HL-60/S4 treated with retinoic acid at 250 ng/mL for 4 days and 3 days (cell line): ENCODE results near the gene PKP2.

Experiments
- in situ Hi-C: fragments of 300-500 bp; cut with MboI; formaldehyde crosslinking; loops from 2 replicates; pipeline ENCODE4 v1.7.0; 2022; ENCODE audit warnings: low sequenced_read_pairs

Gene PKP2

DNA sequence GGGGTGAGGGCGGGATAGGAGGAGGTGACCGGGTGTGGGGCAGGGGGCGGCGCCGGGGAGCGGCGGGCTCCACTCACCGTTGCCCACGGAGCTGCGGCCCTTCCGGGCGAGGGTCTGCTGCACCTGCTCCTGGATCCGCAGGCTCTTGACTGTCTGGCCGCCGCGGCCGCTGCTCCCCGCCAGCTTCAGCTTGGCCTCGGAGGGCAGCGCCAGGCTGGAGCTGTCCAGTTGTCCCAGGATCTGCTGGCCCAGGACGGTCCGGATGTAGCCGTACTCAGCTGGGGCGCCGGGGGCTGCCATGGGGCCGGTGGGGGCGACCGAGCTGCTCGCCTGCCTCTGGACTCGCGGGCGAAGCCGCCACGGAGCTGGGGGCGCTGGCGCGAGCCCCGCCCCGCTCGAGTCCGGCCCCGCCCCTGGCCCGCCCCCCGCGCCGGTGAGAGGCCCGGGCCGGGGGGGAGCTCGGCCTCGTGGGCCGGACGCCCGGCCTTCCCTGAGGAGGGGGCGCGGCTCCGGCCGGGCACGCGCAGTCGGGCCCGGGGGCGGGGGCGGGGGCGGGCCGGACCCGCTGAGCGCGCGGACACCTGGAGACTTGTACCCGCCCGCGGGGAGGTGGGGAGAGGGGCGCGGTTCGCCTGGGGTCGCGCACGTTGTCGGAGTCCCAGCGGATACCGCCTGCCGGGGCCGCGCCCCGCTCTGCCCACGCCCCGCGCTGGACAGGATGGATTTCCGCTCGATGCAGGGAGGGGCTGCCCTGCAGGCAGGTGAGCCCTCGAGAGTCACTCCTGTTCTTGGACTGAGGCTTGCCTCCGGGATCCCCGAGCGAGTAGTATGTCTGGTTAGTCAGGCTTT, at the start of gene PKP2:
PKP2 (minus strand) TSS at position 346 of the 849 bp plus-strand sequence; CDS start at position 300, 46 bp downstream.
- in situ Hi-C loops, result no loop called here

- in situ Hi-C loops, result no loop called here
Measured at GRCh38 chr12:32944195-32944594, 47.6 kb upstream of the PKP2 start.

DNA sequence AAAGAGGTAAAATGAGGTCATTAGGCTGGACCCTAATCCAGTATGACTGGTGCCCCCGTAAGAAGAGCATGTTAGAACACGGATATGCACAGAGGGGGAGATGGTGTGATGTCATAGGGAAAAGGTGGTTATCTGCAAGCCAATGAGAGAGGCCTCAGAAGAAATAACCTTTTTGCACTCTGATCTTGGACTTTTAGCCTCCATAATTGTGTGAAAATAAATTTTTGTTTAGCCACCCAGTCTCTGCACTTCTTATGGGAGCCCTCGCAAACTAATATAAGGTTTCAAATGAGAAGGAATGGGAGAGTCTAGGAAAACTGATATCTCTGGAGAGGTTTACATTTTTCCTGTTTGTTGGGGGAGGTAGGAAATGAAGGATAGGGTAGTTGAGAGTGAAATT, 43.2 kb upstream of the PKP2 start:
- in situ Hi-C loops, result no loop called here

- in situ Hi-C loops, result no loop called here
Measured at GRCh38 chr12:32926963-32927362, 30.4 kb upstream of the PKP2 start.

DNA sequence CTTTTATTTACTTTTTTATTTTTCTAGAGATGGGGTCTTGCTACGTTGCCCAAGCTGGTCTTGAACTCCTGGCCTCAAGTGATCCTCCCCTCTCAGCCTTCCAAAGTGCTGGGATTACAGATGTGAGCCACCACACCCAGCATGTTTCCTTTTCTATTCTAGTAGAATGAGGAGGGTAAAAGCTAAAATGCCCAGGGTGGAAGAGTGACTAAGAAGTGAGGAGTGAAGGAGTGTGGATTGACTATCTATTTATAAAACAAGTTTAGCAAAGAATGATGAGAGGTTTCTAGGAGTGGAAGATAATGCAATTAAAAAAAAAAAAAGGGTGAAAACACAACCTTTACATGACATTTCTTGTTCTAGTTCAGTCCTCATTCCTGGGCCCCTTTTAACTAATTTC, 29.8 kb upstream of the PKP2 start:
- in situ Hi-C loops, result no loop called here

DNA sequence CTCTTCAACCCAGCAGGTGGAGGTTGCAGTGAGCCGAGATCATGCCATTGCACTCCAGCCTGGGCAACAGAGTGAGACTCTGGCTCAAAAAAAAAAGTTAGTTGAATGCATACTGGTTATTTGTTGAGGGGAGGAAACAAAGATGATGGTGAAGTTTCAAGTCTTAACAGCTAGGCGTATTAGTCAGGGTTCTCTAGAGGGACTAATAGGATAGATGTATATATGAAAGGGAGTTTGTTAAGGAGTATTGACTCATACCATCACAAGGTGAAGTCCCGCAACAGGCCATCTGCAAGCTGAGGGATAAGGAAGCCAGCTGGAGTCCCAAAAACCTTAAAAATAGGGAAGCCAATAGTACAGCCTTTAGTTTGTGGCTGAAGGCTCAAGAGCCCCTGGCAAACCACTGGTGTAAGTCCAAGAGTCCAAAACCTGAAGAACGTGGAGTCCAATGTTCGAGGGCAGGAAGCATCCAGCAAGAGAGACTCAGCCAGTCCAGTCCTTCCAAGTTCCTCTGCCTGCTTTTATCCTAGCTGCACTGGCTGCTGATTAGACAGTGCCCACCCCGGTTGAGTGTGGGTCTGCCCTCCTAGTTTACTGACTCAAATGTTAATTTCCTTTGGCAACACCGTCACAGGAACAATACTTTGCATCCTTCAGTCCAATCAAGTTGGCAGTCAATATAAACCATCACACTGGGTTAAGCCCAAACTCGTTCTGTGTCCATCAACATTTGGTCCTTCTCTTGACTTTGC, 26.1 kb upstream of the PKP2 start:
- in situ Hi-C loops, result no loop called here

DNA sequence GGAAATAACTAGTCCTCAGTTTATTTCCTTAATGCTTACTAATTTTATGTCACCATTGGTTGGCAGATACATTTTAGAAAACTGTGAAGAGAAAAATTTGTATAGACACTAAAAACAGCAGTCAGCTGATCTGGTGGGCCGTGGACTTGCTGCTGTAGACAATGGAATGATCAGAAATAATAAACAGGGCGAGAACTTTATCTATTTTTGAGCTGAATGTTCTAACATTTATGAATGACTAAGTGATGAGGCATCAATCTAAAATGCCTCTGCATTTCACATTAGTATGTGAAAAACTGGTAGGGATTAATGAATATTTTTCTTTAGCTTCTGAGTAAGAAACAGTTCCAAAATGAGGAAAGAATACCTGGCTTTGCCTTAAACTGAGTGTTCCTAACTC, 24.8 kb upstream of the PKP2 start:
- in situ Hi-C loops, result no loop called here

GRCh38 chr12:32920506-32921085, 24.0 kb upstream of the PKP2 start:
- in situ Hi-C loops, result no loop called here

DNA sequence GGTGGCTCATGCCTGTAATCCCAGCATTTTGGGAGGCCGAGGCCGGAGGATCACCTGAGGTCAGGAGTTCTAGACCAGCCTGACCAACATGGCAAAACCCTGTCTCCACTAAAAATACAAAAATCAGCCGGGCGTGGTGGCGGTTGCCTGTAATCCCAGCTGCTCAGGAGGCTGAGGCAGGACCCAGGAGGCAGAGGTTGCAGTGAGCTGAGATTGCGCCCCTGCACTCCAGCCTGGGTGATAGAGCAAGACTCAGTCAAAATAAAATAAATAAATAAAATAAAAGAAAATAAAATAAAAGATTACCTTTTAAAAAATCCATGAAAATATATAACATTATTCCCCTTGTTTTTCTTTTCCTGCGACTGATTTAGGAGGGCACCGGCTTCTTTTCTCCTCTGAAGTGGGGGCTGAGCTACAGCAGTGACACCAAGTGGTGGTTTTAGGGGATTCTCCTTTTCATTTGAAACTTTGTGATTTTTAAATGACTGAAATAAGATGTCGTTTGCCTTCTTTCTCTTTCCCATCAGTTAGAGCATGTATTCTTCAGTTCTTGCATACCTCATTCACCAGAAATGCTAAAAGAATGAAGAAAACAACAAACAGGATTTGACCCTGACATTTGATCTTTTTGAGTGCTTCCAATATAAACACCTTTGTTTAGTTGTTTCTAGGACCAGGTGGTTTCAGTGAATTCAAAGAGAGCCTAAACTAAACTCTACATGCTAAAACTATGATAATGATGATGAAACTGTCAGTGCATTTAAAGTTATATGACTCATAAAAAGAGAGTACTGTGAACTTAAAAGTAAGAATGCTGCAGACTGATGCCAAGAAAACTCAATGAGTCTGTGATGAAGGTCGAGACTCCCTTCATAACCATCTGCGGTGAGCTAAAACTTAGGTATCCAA, 22.6 kb upstream of the PKP2 start:
- in situ Hi-C loops, result no loop called here

GRCh38 chr12:32917094-32917611, 20.6 kb upstream of the PKP2 start:
- in situ Hi-C loops, result no loop called here

GRCh38 chr12:32907898-32908476, 11.4 kb upstream of the PKP2 start:
- in situ Hi-C loops, result no loop called here

- in situ Hi-C loops, result no loop called here
Measured at GRCh38 chr12:32907166-32907565, 10.6 kb upstream of the PKP2 start.

- in situ Hi-C loops, result no loop called here
Measured at GRCh38 chr12:32906399-32907165, 10.0 kb upstream of the PKP2 start.

DNA sequence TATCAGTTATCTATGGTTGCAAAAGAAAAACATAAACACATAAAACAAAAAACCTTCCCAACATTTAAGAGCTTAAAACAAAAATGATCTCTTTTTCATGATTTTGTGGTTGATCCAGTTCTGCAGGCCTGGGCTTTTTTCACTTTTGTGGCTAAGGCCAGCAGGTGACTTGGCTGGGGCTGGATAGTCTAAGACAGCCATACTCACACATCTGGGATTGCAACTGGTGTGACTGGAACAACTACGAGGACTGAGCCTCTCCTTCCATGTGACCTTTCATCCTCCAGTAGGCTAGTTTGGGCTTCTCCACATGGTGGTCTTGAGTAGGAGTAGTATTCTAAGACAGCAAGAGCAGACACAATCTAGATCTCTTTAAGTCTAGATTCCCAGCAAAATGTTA, 7.2 kb upstream of the PKP2 start:
- in situ Hi-C loops, result no loop called here

DNA sequence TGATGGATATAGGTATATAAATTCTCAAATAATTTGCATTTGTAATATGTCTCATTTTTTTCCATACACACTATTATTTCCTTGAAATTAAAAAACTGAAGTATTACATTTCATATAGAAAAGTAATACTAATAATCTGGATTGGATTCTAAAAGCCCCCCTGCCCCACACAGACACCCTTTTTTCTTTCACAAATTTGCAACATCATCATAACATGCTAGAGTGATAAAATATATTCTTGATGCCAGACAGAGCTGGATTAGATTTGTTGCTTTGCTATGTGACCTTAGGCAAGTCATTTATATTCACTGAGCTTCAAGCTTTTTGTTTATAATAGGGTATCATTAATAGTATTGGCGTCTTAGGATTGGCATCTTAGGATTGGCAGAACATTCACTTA, 6.7 kb upstream of the PKP2 start:
- in situ Hi-C loops, result no loop called here

DNA sequence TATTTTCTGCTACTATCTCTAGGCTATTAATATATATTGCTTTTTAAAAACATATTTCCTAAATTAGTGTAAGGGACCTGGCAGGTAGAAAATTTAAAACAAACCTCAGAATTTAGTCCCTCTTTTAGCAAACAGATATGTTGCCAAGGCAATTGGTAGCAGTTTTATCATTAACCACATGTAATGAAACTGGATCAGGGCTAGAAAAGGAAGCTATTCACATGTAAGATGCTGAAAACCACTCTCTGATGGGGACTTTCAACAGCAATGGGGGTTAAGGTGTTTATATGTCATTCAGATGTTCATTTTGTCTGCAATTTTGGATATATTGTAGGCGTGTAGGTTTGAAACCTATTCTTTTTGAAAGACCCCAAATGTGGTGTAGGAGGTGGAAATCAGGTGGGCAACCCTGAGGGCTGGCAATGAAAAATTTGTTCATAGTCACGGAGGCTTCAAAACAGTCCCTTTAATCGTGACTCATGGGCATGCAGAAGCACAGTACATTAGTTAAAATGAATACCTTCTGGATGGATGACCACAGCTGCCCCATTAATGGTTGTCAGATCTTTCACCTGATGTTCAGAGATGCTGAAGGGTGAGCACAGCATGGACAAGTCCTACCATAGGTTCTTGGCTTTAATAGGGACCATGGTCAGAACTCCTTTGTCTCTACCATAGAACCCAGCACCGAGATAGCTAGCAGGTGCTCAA, 5.9 kb upstream of the PKP2 start:
- in situ Hi-C loops, result no loop called here

- in situ Hi-C loops, result no loop called here
Measured at GRCh38 chr12:32901553-32901952, 5.0 kb upstream of the PKP2 start.

GRCh38 chr12:32897687-32898573, 1.4 kb upstream of the PKP2 start:
- in situ Hi-C loops, result no loop called here
